ENCODE measurements around the gene ASCC3.

- TF ChIP-seq CTCF (conservative IDR thresholded peaks at IDR 0.05; ENCODE audit: low read depth, low read length) (no peak), CHD1 (IDR thresholded peaks at IDR 0.05; ENCODE audit: low read depth, low read length) (no peak), USF2 (IDR thresholded peaks at IDR 0.05; ENCODE audit: low read depth, low read length) (no peak), POLR2A (IDR thresholded peaks at IDR 0.05; ENCODE audit: low read depth, low read length) (no peak), MXI1 (IDR thresholded peaks at IDR 0.05; ENCODE audit: borderline replicate concordance, low read depth, low read length) (no peak), RFX5 (IDR thresholded peaks at IDR 0.05; ENCODE audit: low read depth, low read length) (no peak), CEBPB (IDR thresholded peaks at IDR 0.05; ENCODE audit: low read depth, low read length) (no peak), ELK1 (IDR thresholded peaks at IDR 0.05; ENCODE audit: borderline replicate concordance, low read depth, low read length) (no peak)
Measured at GRCh38 chr6:100845676-100846075, 35.5 kb downstream of the ASCC3 start.
